NCI-H446 treated with DMSO at 0.1 percent for 48 hours (cell line): Measurements from ENCODE around the gene NAT8.
"Not testable (repeated sequence)": the region's sequence is repeated elsewhere in the genome, so short reads cannot be mapped to it uniquely, and the experiment has no call there.

Experiments
- DNase-seq: peaks from one replicate; lab custom pipeline; 2025; lab: John Stamatoyannopoulos, UW

Gene NAT8

GRCh38 chr2:73642338-73643018, at the start of gene NAT8:
Gene NAT8, minus strand, starts transcription at chr2:73642422. Its CDS starts 794 bp downstream, at chr2:73641628.
- no peak for DNase-seq

- DNase-seq, result not testable (repeated sequence)
Observed at GRCh38 chr2:73690372-73691088, 48.3 kb upstream of the NAT8 start.

GRCh38 chr2:73688494-73688893, 46.3 kb upstream of the NAT8 start:
- DNase-seq, result not testable (repeated sequence)

GRCh38 chr2:73685764-73686438, 43.7 kb upstream of the NAT8 start:
- DNase-seq, result no peak

GRCh38 chr2:73684905-73685304, 42.7 kb upstream of the NAT8 start:
- not testable (repeated sequence) for DNase-seq

- not testable (repeated sequence) for DNase-seq
Observed at GRCh38 chr2:73684325-73684724, 42.1 kb upstream of the NAT8 start.

GRCh38 chr2:73679951-73680571, 37.8 kb upstream of the NAT8 start:
- DNase-seq, result not testable (repeated sequence)

- not testable (repeated sequence) for DNase-seq
Observed at GRCh38 chr2:73679237-73679636, 37.0 kb upstream of the NAT8 start.

- DNase-seq, result not testable (repeated sequence)
Observed at GRCh38 chr2:73678008-73678407, 35.8 kb upstream of the NAT8 start.

- not testable (repeated sequence) for DNase-seq
Observed at GRCh38 chr2:73676211-73676610, 34.0 kb upstream of the NAT8 start.

GRCh38 chr2:73674696-73675157, 32.5 kb upstream of the NAT8 start:
- not testable (repeated sequence) for DNase-seq

- not testable (repeated sequence) for DNase-seq
Observed at GRCh38 chr2:73669976-73670375, 27.8 kb upstream of the NAT8 start.

- DNase-seq, result not testable (repeated sequence)
Observed at GRCh38 chr2:73667239-73667638, 25.0 kb upstream of the NAT8 start.

- DNase-seq, result no peak
Observed at GRCh38 chr2:73654175-73654574, 12.0 kb upstream of the NAT8 start.

- DNase-seq, result no peak
Observed at GRCh38 chr2:73652348-73652747, 10.1 kb upstream of the NAT8 start.

GRCh38 chr2:73651591-73652230, 9.5 kb upstream of the NAT8 start:
- no peak for DNase-seq

- DNase-seq, result not testable (repeated sequence)
Observed at GRCh38 chr2:73647690-73648089, 5.5 kb upstream of the NAT8 start.

- no peak for DNase-seq
Observed at GRCh38 chr2:73641767-73642062, 507 bp downstream of the NAT8 start.

- no peak for DNase-seq
Observed at GRCh38 chr2:73640946-73641766, 1.1 kb downstream of the NAT8 start.

GRCh38 chr2:73640511-73640911, 1.7 kb downstream of the NAT8 start:
- DNase-seq, result no peak

- no peak for DNase-seq
Observed at GRCh38 chr2:73638429-73638828, 3.8 kb downstream of the NAT8 start.
